Lower leg skin (tissue), 4 donors: ENCODE data around the gene MYH7. TPM values are rescaled to one million over a fixed set of nuclear protein-coding genes. Genes with fewer than 3 reads are reported as not detected.

ENCODE experiments used
- DNase-seq, 2 donors: peaks; one replicate each; pipeline ENCODE4 v3.0.0-alpha.2; 2019; ENCODE audit warnings: low spot score in 2 of 2
- H3K4me3 ChIP-seq: fragments of 200-600 bp; sonication (generic); 2 replicates; pipeline ENCODE4 v1.5.1; 2017; ENCODE audit warnings: mild to moderate bottlenecking, low read depth; ENCODE audit not compliant: poor library complexity, severe bottlenecking
- POLR2A ChIP-seq, 2 donors: fragments of 450-650 bp; IDR thresholded peaks; one replicate each; pipeline ENCODE4 v1.6.1; 2016 to 2017; ENCODE audit warnings: antibody characterized with exemption in 2 of 2, mild to moderate bottlenecking in 1 of 2, moderate library complexity in 1 of 2
- WGBS, 2 donors: methylation state at CpG; one replicate each; pipeline ENCODE4 v1.1.5; 2018; 5-methylcytosine and 5-hydroxymethylcytosine counted together
- intact Hi-C: fragments of 100-400 bp; cut with DNase I; formaldehyde crosslinking; loops from one replicate; pipeline ENCODE4 v1.15.0; 2023; ENCODE audit warnings: low total_unique reads
- total RNA-seq, 4 donors: library from RNA; depleted of rRNA; stranded (reverse); fragments of >200 nt; gene quantifications; one replicate each; pipeline ENCODE4 v1.1.0, GENCODE V29; 2016
- TF ChIP-seq, protein P1 (sequence below), 3 donors: fragments of 450-650 bp; IDR thresholded peaks; one replicate each; pipeline ENCODE4 v1.5.1; 2016; ENCODE audit warnings: antibody characterized with exemption in 3 of 3, mild to moderate bottlenecking in 3 of 3, moderate library complexity in 2 of 3

MYH7 gene
- total RNA-seq, 4 donors from 2014 or later: 0.06 to 0.13 (median 0.08) TPM; not detected in 1

GRCh38 chr14:23414906-23415820 lies 20.3 kb downstream of the MYH7 start:
- intact Hi-C loops: no loop called here
- WGBS, 2 donors: 94 to 95% methylated on average over 39 of the region's 39 CpGs
- no peak overlapping the region for H3K4me3 ChIP-seq
- TF ChIP-seq, protein P1, sequence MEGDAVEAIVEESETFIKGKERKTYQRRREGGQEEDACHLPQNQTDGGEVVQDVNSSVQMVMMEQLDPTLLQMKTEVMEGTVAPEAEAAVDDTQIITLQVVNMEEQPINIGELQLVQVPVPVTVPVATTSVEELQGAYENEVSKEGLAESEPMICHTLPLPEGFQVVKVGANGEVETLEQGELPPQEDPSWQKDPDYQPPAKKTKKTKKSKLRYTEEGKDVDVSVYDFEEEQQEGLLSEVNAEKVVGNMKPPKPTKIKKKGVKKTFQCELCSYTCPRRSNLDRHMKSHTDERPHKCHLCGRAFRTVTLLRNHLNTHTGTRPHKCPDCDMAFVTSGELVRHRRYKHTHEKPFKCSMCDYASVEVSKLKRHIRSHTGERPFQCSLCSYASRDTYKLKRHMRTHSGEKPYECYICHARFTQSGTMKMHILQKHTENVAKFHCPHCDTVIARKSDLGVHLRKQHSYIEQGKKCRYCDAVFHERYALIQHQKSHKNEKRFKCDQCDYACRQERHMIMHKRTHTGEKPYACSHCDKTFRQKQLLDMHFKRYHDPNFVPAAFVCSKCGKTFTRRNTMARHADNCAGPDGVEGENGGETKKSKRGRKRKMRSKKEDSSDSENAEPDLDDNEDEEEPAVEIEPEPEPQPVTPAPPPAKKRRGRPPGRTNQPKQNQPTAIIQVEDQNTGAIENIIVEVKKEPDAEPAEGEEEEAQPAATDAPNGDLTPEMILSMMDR (IDR thresholded peaks at IDR 0.05): no peak
- no peak for TF ChIP-seq POLR2A (IDR thresholded peaks at IDR 0.05)
- DNase-seq: no peak

DNA sequence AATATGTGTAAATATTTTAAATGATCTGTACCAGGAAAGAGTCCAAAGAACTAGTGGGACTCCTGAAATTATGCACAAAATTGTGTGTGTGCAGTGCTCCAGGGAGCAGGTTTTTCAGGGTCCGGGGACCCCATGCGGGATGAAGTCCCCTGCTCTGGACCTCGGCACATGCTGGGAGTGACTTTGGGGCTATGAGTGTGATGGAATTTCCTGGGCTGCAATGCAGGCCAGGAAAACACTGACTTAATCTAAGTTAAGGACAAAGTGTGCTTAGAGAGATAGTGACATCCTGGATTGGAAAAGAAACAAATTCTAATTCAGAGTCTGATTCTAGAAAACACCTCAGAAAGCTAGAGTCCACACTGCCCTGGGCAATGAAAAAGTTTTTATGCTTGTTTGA lies 21.2 kb downstream of the MYH7 start:
- WGBS, 2 donors: 66 to 82% methylated on average over 3 of the region's 3 CpGs
- intact Hi-C loops: no loop called here
- no peak overlapping the region for H3K4me3 ChIP-seq
- DNase-seq: no peak
- no peak for TF ChIP-seq POLR2A (IDR thresholded peaks at IDR 0.05)

DNA sequence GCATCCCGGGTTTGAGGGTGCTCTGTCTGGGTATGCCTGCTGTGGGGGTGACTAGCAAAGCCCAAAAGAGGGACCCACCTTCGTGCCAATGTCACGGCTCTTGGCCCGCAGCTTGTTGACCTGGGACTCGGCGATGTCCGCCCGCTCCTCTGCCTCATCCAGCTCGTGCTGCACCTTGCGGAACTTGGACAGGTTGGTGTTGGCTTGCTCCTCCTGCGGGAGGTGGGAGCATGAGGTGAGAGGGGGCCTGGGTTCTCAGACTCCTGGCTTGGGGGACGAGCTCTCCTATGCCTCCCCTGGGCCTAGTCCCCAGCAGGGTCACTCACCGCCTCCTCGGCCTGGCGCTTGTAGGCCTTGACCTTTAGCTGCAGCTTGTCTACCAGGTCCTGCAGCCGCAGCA lies 21.8 kb downstream of the MYH7 start:
- DNase-seq: no peak
- no peak overlapping the region for H3K4me3 ChIP-seq
- 88 to 92% methylated on average over 14 to 16 of the region's 16 CpGs for WGBS, 2 donors
- no peak for TF ChIP-seq POLR2A (IDR thresholded peaks at IDR 0.05)
- TF ChIP-seq, protein P1 (IDR thresholded peaks at IDR 0.05): no peak
- intact Hi-C loops: no loop called here

GRCh38 chr14:23411563-23412525 lies 23.6 kb downstream of the MYH7 start:
- DNase-seq: no peak
- WGBS, 2 donors: 80 to 84% methylated on average over 14 of the region's 14 CpGs
- intact Hi-C loops: no loop called here
- no peak for TF ChIP-seq POLR2A (IDR thresholded peaks at IDR 0.05)
- TF ChIP-seq, protein P1 (IDR thresholded peaks at IDR 0.05): no peak
- no peak overlapping the region for H3K4me3 ChIP-seq

- no peak for DNase-seq
- no peak overlapping the region for H3K4me3 ChIP-seq
- intact Hi-C loops: loop anchor here (5.0 kb wide), 1 partner anchor 1053 kb away; no protein-coding TSS in a partner anchor
- 81 to 85% methylated on average over 12 to 14 of the region's 14 CpGs for WGBS, 2 donors
- TF ChIP-seq POLR2A (IDR thresholded peaks at IDR 0.05): no peak
- TF ChIP-seq, protein P1 (IDR thresholded peaks at IDR 0.05): no peak
Measured at GRCh38 chr14:23409966-23410635, 25.4 kb downstream of the MYH7 start.
